Measurements from ENCODE around the gene PRKCD.

DNA sequence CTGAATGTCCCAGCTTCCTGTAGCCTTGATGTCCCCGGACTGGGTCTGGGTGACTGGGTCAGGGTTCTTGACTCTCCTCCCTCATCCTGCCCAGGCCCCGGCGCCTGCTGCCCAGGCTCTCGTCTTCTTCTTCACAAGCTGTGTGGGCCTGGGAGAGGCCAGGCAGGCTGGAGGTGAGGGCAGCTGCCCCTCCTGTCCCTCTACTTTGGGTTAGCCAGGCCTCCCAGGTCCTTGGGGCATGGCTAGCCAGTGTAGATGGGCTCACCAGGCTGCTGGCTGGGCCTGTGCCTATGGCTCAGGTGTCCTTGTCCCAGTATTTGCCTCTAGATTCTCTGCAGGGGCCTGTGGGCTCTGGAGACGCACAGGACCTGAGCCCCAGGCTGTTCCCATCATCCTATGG lies 63.0 kb downstream of the PRKCD start:
- TF ChIP-seq, protein P1, sequence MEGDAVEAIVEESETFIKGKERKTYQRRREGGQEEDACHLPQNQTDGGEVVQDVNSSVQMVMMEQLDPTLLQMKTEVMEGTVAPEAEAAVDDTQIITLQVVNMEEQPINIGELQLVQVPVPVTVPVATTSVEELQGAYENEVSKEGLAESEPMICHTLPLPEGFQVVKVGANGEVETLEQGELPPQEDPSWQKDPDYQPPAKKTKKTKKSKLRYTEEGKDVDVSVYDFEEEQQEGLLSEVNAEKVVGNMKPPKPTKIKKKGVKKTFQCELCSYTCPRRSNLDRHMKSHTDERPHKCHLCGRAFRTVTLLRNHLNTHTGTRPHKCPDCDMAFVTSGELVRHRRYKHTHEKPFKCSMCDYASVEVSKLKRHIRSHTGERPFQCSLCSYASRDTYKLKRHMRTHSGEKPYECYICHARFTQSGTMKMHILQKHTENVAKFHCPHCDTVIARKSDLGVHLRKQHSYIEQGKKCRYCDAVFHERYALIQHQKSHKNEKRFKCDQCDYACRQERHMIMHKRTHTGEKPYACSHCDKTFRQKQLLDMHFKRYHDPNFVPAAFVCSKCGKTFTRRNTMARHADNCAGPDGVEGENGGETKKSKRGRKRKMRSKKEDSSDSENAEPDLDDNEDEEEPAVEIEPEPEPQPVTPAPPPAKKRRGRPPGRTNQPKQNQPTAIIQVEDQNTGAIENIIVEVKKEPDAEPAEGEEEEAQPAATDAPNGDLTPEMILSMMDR (IDR thresholded peaks at IDR 0.05), result no peak
- TF ChIP-seq POLR2A (IDR thresholded peaks at IDR 0.05), result no peak
